ENCODE results near the gene ZNF480. TPM values are rescaled to one million over a fixed set of nuclear protein-coding genes. Genes with fewer than 3 reads are reported as not detected.
A peak's percentile ranks its signal among the peaks of the same experiment; 100 is the strongest.
"Not testable (repeated sequence)": the region's sequence is repeated elsewhere in the genome, so short reads cannot be mapped to it uniquely, and the experiment has no call there.

The ZNF480 gene
- total RNA-seq, 2 donors from 2014 or later, result 4.6 to 8.5 TPM

- TF ChIP-seq CTCF (IDR thresholded peaks at IDR 0.05), result no peak
- Histone ChIP-seq H3K4me1 (ENCODE audit: control insufficient read depth in 1 of 2, low read depth in 2 of 2) (no peaks in the 10 kb centered on the region), H3K27me3 (replicated peaks; ENCODE audit: insufficient read depth) (no peaks in the 10 kb centered on the region), H3K27ac (no peak overlapping the region), H3K9me3 (no peaks in the 10 kb centered on the region), H3K36me3 (peaks cover 65% of the 10 kb centered on the region), H3K4me3 (no peak overlapping the region)
- ATAC-seq (ENCODE audit: insufficient number of reproducible peaks, low FRiP score, low read depth) (no peak), DNase-seq (ENCODE audit: low spot score) (no peak)
These were observed 10.7 kb upstream of the ZNF480 start for GRCh38 chr19:52286256-52286655.

DNA sequence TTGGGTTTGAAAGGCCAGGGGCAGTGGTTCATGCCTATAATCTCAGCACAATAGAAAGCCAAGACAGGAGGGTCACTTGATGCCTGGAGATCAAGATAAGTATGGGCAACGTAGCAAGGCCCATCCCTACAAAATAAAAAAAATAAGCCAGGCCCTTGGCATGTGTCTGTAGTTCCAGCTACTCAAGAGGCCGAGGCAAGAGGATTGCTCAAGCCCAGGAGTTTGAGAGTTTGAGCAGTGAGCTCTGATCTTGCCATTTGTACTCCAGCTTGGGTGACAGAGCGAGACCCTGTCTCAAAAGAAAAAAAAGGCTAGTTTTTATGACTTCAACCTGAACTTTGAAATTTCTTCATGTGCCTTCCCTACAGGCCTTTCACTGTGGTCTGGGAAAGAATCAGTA, 5.2 kb upstream of the ZNF480 start:
- Histone ChIP-seq H3K9me3 (no peaks in the 10 kb centered on the region), H3K36me3 (peaks cover 39% of the 10 kb centered on the region), H3K27ac (no peak overlapping the region), H3K4me3 (no peak overlapping the region), H3K27me3 (replicated peaks; ENCODE audit: insufficient read depth) (no peaks in the 10 kb centered on the region), H3K4me1 (ENCODE audit: control insufficient read depth in 1 of 2, low read depth in 2 of 2) (peaks cover 5 to 9% of the 10 kb centered on the region in 2 donors)
- ATAC-seq (ENCODE audit: insufficient number of reproducible peaks, low FRiP score, low read depth) (no peak), DNase-seq (ENCODE audit: low spot score) (no peak)
- TF ChIP-seq CTCF (IDR thresholded peaks at IDR 0.05), result no peak

DNA sequence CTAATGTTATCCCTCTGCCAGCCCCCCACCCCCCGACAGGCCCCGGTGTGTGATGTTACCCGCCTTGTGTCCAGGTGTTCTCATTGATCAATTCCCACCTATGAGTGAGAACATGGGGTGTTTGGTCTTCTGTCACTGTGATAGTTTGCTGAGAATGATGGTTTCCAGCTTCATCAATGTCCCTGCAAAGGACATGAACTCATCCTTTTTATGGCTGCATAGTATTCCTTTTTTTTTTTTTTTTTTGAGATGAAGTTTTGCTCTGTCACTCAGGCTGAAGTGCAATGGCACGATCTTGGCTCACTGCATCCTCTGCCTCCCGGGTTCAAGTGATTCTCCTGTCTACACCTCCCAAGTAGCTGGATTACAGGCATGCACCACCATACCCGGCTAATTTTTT, 4.0 kb upstream of the ZNF480 start:
- H3K4me1 ChIP-seq (ENCODE audit: control insufficient read depth in 1 of 2, low read depth in 2 of 2), result peaks cover 7 to 11% of the 10 kb centered on the region in 2 donors
- peaks cover 33% of the 10 kb centered on the region for H3K36me3 ChIP-seq
- H3K4me3 ChIP-seq; H3K9me3 ChIP-seq; H3K27ac ChIP-seq; DNase-seq (ENCODE audit: low spot score); H3K27me3 ChIP-seq (replicated peaks; ENCODE audit: insufficient read depth); ATAC-seq (ENCODE audit: insufficient number of reproducible peaks, low FRiP score, low read depth): not testable (repeated sequence)

- no peaks in the 10 kb centered on the region for H3K27me3 ChIP-seq (replicated peaks; ENCODE audit: insufficient read depth)
- DNase-seq (ENCODE audit: low spot score) (no peak), ATAC-seq (ENCODE audit: insufficient number of reproducible peaks, low FRiP score, low read depth) (peak; percentile 35)
- peak overlapping the region; percentile 65 to 83 for H3K27ac ChIP-seq
- peaks cover 4% of the 10 kb centered on the region for H3K9me3 ChIP-seq
- H3K4me1 ChIP-seq (ENCODE audit: control insufficient read depth in 1 of 2, low read depth in 2 of 2), result peaks cover 9 to 17% of the 10 kb centered on the region in 2 donors
- H3K4me3 ChIP-seq, result peak overlapping the region; percentile 100
- TF ChIP-seq CTCF (IDR thresholded peaks at IDR 0.05), result no peak
- H3K36me3 ChIP-seq, result peaks cover 23% of the 10 kb centered on the region
These were observed 583 bp upstream of the ZNF480 start for GRCh38 chr19:52296400-52296772.

DNA sequence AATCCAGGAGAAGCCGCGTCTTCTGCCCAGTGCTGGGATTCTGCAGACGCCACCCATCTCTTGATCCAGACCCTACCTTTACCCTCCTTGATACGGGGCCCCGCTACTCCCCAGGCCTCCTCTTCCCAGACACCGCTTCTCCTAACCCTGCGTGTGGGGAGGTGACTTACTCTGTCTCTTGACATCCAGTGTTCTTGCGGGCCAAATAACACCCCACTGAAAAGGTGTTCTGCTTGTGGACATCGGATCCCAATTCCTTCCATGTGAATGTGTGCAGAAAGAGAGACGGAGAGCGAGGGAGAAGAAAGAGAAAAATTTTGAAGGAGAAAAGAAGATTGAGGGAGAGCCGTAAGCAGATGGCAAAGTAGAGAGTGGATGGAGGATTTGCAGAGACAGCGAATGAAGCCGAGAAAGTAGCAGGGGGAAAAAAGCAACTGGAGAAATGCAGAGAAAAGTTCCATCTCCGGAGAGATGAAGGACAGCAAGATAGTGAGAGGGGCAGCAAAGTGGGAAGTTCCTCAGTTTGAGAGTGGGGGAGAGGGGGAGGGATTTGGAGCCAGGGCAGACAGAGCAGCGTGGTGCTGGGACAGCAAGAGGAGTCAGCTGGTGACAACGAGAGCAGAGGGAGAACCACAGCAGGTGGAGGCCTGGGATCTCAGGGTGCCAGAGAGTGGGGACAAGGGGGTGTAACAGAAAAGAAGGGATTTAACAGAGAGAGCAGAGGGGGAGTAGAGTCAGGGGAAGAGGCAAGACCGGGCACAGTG, 814 bp downstream of the ZNF480 start:
- no peak for DNase-seq (ENCODE audit: low spot score)
- TF ChIP-seq CTCF (IDR thresholded peaks at IDR 0.05), result no peak
- Histone ChIP-seq H3K36me3 (peaks cover 25% of the 10 kb centered on the region), H3K9me3 (peaks cover 4% of the 10 kb centered on the region), H3K27ac (peak overlapping the region; percentile 86 to 98), H3K27me3 (replicated peaks; ENCODE audit: insufficient read depth) (no peaks in the 10 kb centered on the region), H3K4me1 (ENCODE audit: control insufficient read depth in 1 of 2, low read depth in 2 of 2) (peaks cover 9 to 17% of the 10 kb centered on the region in 2 donors), H3K4me3 (peak overlapping the region; percentile 100)
- ATAC-seq (ENCODE audit: insufficient number of reproducible peaks, low FRiP score, low read depth), result no peak

GRCh38 chr19:52307275-52307674, 10.3 kb downstream of the ZNF480 start:
- H3K27me3 ChIP-seq (replicated peaks; ENCODE audit: insufficient read depth), result no peaks in the 10 kb centered on the region
- H3K4me3 ChIP-seq, result no peak overlapping the region
- peaks cover 52% of the 10 kb centered on the region for H3K36me3 ChIP-seq
- TF ChIP-seq CTCF (IDR thresholded peaks at IDR 0.05), result no peak
- H3K4me1 ChIP-seq (ENCODE audit: control insufficient read depth in 1 of 2, low read depth in 2 of 2), result no peaks in the 10 kb centered on the region
- no peak for DNase-seq (ENCODE audit: low spot score)
- no peak overlapping the region for H3K27ac ChIP-seq
- peaks cover 74% of the 10 kb centered on the region for H3K9me3 ChIP-seq
- ATAC-seq (ENCODE audit: insufficient number of reproducible peaks, low FRiP score, low read depth), result no peak

Data from thoracic aorta (tissue), 2 donors.